GM12874 (cell line): Measurements from ENCODE around the gene ARHGAP10.

ENCODE experiments used
- TF ChIP-seq, protein P1 (sequence below): IDR thresholded peaks from 2 replicates; pipeline ENCODE4 v1.5.1; 2011; ENCODE audit warnings: low read depth, mild to moderate bottlenecking, control low read depth, low read length, moderate library complexity; ENCODE audit not compliant: insufficient read depth

The ARHGAP10 gene

DNA sequence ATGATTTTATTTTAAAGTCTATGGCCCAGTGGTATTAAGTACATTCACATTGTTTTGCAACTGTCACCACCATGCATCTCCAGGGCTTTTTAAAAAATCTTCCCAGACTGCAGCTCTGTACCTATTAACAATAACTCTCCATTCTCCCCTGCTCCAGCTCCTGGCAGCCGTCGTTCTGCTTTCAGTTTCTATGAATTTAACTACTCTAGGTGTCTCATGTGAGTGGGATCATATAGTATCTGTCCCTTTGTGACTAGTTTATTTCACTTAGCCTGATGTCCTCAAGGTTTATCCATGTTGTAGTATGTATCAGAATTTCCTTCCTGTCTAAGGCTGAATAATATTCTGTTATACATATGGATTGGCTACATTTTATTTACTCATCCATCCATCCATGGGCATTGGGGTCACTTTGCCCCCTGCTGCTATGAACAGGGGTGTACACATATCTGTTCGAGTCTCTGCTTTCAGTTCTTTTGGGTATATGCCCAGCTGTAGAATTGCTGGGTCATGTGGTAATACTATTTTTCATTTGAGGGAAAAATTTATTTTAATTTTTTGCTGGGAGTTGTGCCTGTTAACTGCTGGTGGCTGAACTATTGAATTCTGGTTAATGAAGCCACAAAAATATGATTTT is 131.3 kb downstream of the ARHGAP10 start:
- TF ChIP-seq, protein P1, sequence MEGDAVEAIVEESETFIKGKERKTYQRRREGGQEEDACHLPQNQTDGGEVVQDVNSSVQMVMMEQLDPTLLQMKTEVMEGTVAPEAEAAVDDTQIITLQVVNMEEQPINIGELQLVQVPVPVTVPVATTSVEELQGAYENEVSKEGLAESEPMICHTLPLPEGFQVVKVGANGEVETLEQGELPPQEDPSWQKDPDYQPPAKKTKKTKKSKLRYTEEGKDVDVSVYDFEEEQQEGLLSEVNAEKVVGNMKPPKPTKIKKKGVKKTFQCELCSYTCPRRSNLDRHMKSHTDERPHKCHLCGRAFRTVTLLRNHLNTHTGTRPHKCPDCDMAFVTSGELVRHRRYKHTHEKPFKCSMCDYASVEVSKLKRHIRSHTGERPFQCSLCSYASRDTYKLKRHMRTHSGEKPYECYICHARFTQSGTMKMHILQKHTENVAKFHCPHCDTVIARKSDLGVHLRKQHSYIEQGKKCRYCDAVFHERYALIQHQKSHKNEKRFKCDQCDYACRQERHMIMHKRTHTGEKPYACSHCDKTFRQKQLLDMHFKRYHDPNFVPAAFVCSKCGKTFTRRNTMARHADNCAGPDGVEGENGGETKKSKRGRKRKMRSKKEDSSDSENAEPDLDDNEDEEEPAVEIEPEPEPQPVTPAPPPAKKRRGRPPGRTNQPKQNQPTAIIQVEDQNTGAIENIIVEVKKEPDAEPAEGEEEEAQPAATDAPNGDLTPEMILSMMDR = peak; percentile 20; the same call in 1 of the 2 replicates

GRCh38 chr4:147863808-147864472 is 132.1 kb downstream of the ARHGAP10 start:
- TF ChIP-seq, protein P1 = no peak

- TF ChIP-seq, protein P1 = no peak
Observed at GRCh38 chr4:147864607-147865006, 132.7 kb downstream of the ARHGAP10 start.

GRCh38 chr4:147865926-147866325 is 134.0 kb downstream of the ARHGAP10 start:
- TF ChIP-seq, protein P1 = no peak

GRCh38 chr4:147866532-147867271 is 134.8 kb downstream of the ARHGAP10 start:
- TF ChIP-seq, protein P1 = peak; percentile 82

DNA sequence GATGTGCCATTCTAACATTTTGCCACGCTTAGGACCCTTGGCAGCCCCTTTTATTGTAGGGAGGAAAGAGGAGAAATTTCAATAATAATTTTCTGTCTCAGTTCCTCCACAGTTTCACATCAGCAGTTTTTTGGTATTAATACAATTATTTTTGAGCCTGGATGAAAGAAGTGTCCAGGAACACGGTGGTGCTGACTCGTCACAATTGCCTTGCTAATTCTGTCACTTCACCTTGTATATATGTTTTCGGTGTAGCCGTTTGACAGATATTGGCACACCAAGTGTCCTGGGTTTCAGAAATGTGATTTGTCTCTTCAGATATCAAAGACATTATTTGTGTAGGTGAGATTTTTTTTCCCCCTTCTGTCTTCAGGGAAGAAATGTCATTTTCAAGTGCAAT is 142.2 kb downstream of the ARHGAP10 start:
- TF ChIP-seq, protein P1 = no peak

- TF ChIP-seq, protein P1 = no peak
Observed at GRCh38 chr4:147877308-147877771, 145.5 kb downstream of the ARHGAP10 start.
